Raji (cell line): ENCODE results near the gene MT1F.

Experiments used
- POLR2A ChIP-seq: IDR thresholded peaks from 2 replicates; pipeline ENCODE4 v1.6.1; 2011; ENCODE audit warnings: low read depth, low read length, control low read depth; ENCODE audit not compliant: insufficient read depth

Gene MT1F

GRCh38 chr16:56635441-56635967 is 22.3 kb upstream of the MT1F start:
- no peak for TF ChIP-seq POLR2A

- no peak for TF ChIP-seq POLR2A
These were observed 20.9 kb upstream of the MT1F start for GRCh38 chr16:56636616-56637413.

- TF ChIP-seq POLR2A, result no peak
These were observed 19.7 kb upstream of the MT1F start, which contains the start of gene MT1A for GRCh38 chr16:56637814-56638750. Gene MT1A (plus strand): TSS chr16:56638666. CDS start chr16:56638739, 73 bp downstream.

- no peak for TF ChIP-seq POLR2A
These were observed 18.7 kb upstream of the MT1F start for GRCh38 chr16:56639045-56639444.

GRCh38 chr16:56640076-56640475 is 17.7 kb upstream of the MT1F start:
- TF ChIP-seq POLR2A, result no peak

- TF ChIP-seq POLR2A, result no peak
These were observed 16.6 kb upstream of the MT1F start for GRCh38 chr16:56641166-56641565.

- no peak for TF ChIP-seq POLR2A
These were observed 14.5 kb upstream of the MT1F start for GRCh38 chr16:56643080-56643778.

- TF ChIP-seq POLR2A, result no peak
These were observed 13.9 kb upstream of the MT1F start for GRCh38 chr16:56643833-56644232.

- TF ChIP-seq POLR2A, result no peak
These were observed 12.4 kb upstream of the MT1F start for GRCh38 chr16:56645311-56645710.

- TF ChIP-seq POLR2A, result no peak
These were observed 11.9 kb upstream of the MT1F start for GRCh38 chr16:56645838-56646237.

- TF ChIP-seq POLR2A, result no peak
These were observed 9.9 kb upstream of the MT1F start for GRCh38 chr16:56647641-56648431.

GRCh38 chr16:56649271-56649670 is 8.5 kb upstream of the MT1F start:
- no peak for TF ChIP-seq POLR2A

- TF ChIP-seq POLR2A, result no peak
These were observed 7.9 kb upstream of the MT1F start for GRCh38 chr16:56649820-56650219.

GRCh38 chr16:56651586-56651985 is 6.2 kb upstream of the MT1F start, which contains the start of gene MT1B:
Gene MT1B (plus strand): TSS chr16:56651886. CDS start chr16:56651954, 68 bp downstream.
- no peak for TF ChIP-seq POLR2A
